DOHH2 (cell line): ENCODE data around the gene RABL6.

Source experiments
- H3F3A ChIP-seq: fragments of 200-600 bp; sonication (generic), shearing (Covaris generic); 2 replicates; pipeline ENCODE4 v1.6.0; 2016; ENCODE audit warnings: antibody characterized with exemption, mild to moderate bottlenecking; ENCODE audit not compliant: control insufficient read depth, insufficient read depth
- H3K27ac ChIP-seq: fragments of 200-600 bp; sonication (generic); 2 replicates; pipeline ENCODE4 v1.5.1; 2014; ENCODE audit warnings: low read depth, mild to moderate bottlenecking, low read length, moderate library complexity
- H3K27me3 ChIP-seq: fragments of 200-600 bp; sonication (generic); 2 replicates; pipeline ENCODE4 v1.6.1; 2014; ENCODE audit warnings: mild to moderate bottlenecking, low read length, mixed read lengths; ENCODE audit not compliant: control insufficient read depth
- H3K36me3 ChIP-seq: fragments of 200-600 bp; sonication (generic); 2 replicates; pipeline ENCODE4 v1.6.1; 2014; ENCODE audit warnings: mild to moderate bottlenecking, low read length, moderate library complexity, mixed read lengths; ENCODE audit not compliant: control insufficient read depth
- H3K4me1 ChIP-seq: fragments of 200-600 bp; sonication (generic); 2 replicates; pipeline ENCODE4 v1.6.1; 2014; ENCODE audit warnings: mild to moderate bottlenecking, low read length, mixed read lengths; ENCODE audit not compliant: control insufficient read depth
- H3K4me2 ChIP-seq: fragments of 200-600 bp; sonication (generic); 2 replicates; pipeline ENCODE4 v1.6.0; 2014; ENCODE audit warnings: mild to moderate bottlenecking, low read length, moderate library complexity
- H3K4me3 ChIP-seq: fragments of 200-600 bp; sonication (generic); 2 replicates; pipeline ENCODE4 v1.5.1; 2014; ENCODE audit warnings: mild to moderate bottlenecking, low read length, mixed read lengths
- H3K79me2 ChIP-seq: fragments of 200-600 bp; sonication (generic); 2 replicates; pipeline ENCODE4 v1.6.1; 2014; ENCODE audit warnings: mild to moderate bottlenecking, low read length, mixed read lengths; ENCODE audit not compliant: control insufficient read depth
- H3K9me2 ChIP-seq: fragments of 200-600 bp; sonication (generic); replicated peaks from 2 replicates; pipeline ENCODE4 v1.6.1; 2014; ENCODE audit warnings: mild to moderate bottlenecking, low read length, mixed read lengths; ENCODE audit not compliant: control insufficient read depth
- H3K9me3 ChIP-seq: fragments of 200-600 bp; sonication (generic); 2 replicates; pipeline ENCODE4 v1.6.1; 2014; ENCODE audit warnings: antibody characterized with exemption, low read length, mixed read lengths; ENCODE audit not compliant: control insufficient read depth, insufficient read depth
- H4K20me1 ChIP-seq: fragments of 200-600 bp; sonication (generic); 2 replicates; pipeline ENCODE4 v1.6.0; 2014; ENCODE audit warnings: low read depth, mild to moderate bottlenecking, antibody characterized with exemption, low read length, moderate library complexity; ENCODE audit not compliant: control insufficient read depth, insufficient read depth
- EZH2phosphoT487 ChIP-seq: fragments of 200-600 bp; sonication (generic); IDR thresholded peaks from 2 replicates; pipeline ENCODE4 v1.6.1; 2017; ENCODE audit warnings: borderline replicate concordance, mild to moderate bottlenecking, antibody characterized with exemption, low read length, moderate library complexity, mixed read lengths
- TF ChIP-seq, protein P1 (sequence below): fragments of 200-600 bp; sonication (generic); IDR thresholded peaks from one replicate; pipeline ENCODE4 v1.5.1; 2014; ENCODE audit warnings: antibody characterized with exemption, mild to moderate bottlenecking, low read depth, low read length; ENCODE audit not compliant: poor library complexity, severe bottlenecking

Gene RABL6

DNA sequence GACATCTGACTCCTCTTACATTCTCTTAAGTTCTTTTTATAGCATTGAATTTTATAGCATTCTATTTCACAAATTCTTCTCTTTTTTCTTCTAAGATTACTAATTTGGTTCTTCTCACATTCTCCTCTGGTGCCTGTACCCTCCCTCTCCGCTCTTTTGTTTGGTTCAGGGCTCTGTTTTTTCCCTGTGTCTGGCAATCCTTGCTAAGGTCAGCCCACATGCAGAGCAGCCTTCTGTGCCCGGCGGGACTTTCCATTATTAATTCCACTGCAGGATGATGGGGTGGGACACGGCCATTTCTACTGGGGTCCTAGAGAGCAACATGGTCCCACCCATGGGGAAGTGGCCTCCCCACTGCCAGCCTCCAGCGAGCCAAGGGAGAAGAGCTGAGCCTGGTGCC is 68.7 kb downstream of the RABL6 start:
- Histone ChIP-seq H3F3A (no peaks in the 10 kb centered on the region), H3K79me2 (no peaks in the 10 kb centered on the region), H4K20me1 (no peaks in the 10 kb centered on the region), H3K9me2 (no peaks in the 10 kb centered on the region), H3K36me3 (no peaks in the 10 kb centered on the region), H3K27me3 (peaks cover 8% of the 10 kb centered on the region), H3K27ac (no peak overlapping the region), H3K4me3 (no peak overlapping the region), H3K9me3 (peaks cover 8% of the 10 kb centered on the region), H3K4me1 (no peaks in the 10 kb centered on the region), H3K4me2 (no peak overlapping the region)
- TF ChIP-seq EZH2phosphoT487, result no peak
- TF ChIP-seq, protein P1, sequence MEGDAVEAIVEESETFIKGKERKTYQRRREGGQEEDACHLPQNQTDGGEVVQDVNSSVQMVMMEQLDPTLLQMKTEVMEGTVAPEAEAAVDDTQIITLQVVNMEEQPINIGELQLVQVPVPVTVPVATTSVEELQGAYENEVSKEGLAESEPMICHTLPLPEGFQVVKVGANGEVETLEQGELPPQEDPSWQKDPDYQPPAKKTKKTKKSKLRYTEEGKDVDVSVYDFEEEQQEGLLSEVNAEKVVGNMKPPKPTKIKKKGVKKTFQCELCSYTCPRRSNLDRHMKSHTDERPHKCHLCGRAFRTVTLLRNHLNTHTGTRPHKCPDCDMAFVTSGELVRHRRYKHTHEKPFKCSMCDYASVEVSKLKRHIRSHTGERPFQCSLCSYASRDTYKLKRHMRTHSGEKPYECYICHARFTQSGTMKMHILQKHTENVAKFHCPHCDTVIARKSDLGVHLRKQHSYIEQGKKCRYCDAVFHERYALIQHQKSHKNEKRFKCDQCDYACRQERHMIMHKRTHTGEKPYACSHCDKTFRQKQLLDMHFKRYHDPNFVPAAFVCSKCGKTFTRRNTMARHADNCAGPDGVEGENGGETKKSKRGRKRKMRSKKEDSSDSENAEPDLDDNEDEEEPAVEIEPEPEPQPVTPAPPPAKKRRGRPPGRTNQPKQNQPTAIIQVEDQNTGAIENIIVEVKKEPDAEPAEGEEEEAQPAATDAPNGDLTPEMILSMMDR, result no peak

DNA sequence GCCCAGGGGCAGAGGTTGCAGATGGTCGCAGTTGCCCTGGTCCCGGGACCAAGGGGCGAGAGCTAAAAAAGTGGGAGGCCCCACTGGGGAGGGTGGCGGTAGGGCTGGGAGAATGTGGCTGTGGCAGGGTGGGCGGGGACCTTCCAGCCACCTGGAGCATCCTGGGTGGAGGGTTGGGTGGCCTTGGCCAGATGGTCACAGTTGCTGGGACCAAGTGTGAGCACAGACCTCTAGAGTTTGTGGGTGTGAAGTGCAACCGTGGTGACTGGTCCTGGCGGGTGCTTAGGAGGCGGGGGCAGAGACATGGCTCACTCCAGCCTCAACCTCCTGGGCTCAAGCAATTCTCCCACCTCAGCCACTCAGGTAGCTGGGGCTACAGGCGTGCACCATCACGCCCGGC is 72.9 kb downstream of the RABL6 start:
- H3K27ac ChIP-seq, result no peak overlapping the region
- H3F3A ChIP-seq, result no peaks in the 10 kb centered on the region
- H3K27me3 ChIP-seq, result peaks cover 11% of the 10 kb centered on the region
- peaks cover 14% of the 10 kb centered on the region for H3K4me1 ChIP-seq
- no peaks in the 10 kb centered on the region for H3K9me3 ChIP-seq
- TF ChIP-seq, protein P1, result no peak
- no peak for TF ChIP-seq EZH2phosphoT487
- 0 out of 2 replicates have a peak, but pooled peaks cover 3% of the 10 kb centered on the region for H4K20me1 ChIP-seq
- H3K4me3 ChIP-seq, result no peak overlapping the region
- H3K9me2 ChIP-seq, result no peaks in the 10 kb centered on the region
- H3K4me2 ChIP-seq, result no peak overlapping the region
- H3K36me3 ChIP-seq, result 0 out of 2 replicates have a peak, but pooled peaks cover 8% of the 10 kb centered on the region
- peaks cover 7% of the 10 kb centered on the region for H3K79me2 ChIP-seq

DNA sequence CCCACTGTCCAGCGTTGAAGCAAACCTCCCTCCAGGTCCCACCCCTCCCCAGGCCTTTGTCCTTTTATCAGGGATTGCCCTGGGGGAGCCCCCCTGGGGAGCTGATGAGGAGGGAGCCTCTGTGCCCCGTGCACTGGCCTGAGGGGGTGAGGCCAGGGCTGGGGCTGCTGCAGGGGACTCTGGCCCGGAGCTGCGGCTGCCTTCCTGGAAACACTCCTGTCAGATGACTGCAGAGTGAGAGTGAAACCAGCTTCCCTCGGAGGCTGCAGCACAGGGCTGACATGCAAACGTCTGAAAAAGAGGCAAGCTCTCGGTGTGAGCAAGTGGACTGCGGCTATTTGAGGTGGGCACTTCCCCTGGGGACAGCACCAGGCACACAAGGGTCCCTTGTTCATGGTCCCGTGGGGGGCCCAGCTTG is 74.0 kb downstream of the RABL6 start:
- H3K4me3 ChIP-seq, result no peak overlapping the region
- H3K9me3 ChIP-seq, result no peaks in the 10 kb centered on the region
- no peaks in the 10 kb centered on the region for H3K9me2 ChIP-seq
- no peaks in the 10 kb centered on the region for H3F3A ChIP-seq
- H3K27ac ChIP-seq, result no peak overlapping the region
- H3K79me2 ChIP-seq, result peaks cover 12% of the 10 kb centered on the region
- no peak for TF ChIP-seq EZH2phosphoT487
- TF ChIP-seq, protein P1, result no peak
- peaks cover 9% of the 10 kb centered on the region; the same call in 1 of the 2 replicates for H3K36me3 ChIP-seq
- H3K27me3 ChIP-seq, result peaks cover 11% of the 10 kb centered on the region
- peaks cover 14% of the 10 kb centered on the region for H3K4me1 ChIP-seq
- H4K20me1 ChIP-seq, result 0 out of 2 replicates have a peak, but pooled peaks cover 3% of the 10 kb centered on the region
- no peak overlapping the region for H3K4me2 ChIP-seq
